GM11168 (cell line): Measurements from ENCODE around the gene NDUFA13.
"Not testable (repeated sequence)": the region's sequence is repeated elsewhere in the genome, so short reads cannot be mapped to it uniquely, and the experiment has no call there.

Source experiments
- in situ Hi-C: fragments of 300-500 bp; cut with MboI; formaldehyde crosslinking; loops from one replicate; pipeline ENCODE4 v1.12.0; 2022; ENCODE audit warnings: low sequenced_read_pairs; ENCODE audit not compliant: unreplicated experiment

The NDUFA13 gene

DNA sequence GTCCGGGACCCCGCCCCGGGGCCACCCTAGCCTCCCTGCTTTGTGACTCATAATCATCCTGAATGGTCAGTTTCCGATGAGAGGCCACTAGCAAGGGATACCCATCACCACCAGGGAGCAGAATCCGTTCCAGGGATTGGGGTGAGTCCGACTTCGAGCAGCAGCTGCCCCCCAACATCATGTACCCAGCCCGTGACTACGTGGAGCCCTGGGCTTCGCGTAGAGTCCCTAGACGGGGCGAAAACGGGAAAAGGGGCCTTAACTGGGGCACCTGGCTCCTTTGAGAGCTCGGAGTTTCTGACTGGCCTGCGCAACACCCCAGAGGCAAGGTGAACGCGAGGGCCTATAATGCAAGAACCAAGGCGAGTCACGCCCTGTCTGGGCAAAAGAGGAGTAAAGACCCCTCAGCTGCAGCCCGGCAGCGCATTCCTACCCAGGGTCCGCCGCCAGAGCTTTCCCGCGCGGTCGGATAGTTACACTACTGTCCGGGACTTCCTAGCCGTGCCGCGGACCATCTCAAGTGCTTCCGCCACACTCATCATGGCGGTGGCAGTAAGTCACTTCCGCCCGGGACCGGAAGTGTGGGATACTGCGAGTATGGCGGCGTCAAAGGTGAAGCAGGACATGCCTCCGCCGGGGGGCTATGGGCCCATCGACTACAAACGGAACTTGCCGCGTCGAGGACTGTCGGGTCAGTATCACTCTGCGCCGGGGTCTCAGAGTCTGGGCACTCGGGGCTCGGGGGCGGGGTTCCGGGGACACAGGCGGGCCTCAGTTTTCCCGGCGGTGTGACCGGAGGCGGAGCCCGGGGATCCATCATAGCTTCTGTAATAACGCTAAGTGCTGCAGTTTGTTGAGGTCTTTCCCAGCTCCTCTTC lies at the start of gene NDUFA13:
Gene NDUFA13 (plus strand): TSS at position 584 of the 878 bp plus-strand sequence. CDS start 14 bp downstream, at position 598.
- in situ Hi-C loops: no loop called here

GRCh38 chr19:19468424-19469050 lies 47.5 kb upstream of the NDUFA13 start:
- in situ Hi-C loops: no loop called here

DNA sequence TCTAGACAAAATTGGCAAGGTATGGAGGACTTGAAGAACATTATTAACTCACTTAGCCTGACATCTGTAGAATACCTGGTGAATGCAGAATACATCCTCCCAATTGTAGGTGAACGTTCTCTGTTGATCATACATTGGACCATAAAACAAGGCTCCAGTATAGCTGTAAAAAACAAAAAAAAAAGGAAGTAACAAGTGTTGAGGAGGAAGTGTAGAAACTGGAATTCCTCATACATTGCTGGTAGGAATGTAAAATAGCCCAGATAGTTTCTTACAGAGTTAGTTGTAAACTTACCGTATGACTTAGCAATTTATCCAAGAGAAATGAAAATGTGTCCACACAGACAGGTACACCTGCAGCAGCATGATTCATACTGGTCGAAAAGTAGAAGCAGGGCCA lies 45.4 kb upstream of the NDUFA13 start:
- in situ Hi-C loops: no loop called here

DNA sequence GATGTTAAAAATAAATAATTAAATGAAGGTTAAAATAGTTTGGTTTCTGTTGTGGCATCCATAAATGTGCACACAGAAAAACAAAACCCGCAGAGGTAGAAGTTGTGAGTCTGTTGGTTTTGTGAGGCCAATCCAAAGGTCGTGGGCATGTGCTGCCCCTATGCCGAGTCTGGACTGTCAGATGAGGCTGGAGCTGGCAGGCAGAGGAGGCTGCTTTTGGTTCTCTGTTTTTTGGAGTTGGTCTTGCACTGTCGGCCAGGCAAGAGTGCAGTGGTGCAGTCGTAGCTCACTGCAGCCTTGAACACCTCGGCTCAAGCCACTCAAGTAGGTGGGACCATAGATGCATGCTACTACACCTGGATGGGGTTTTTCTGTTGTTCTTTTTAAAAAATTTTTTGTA lies 44.3 kb upstream of the NDUFA13 start:
- in situ Hi-C loops: no loop called here

GRCh38 chr19:19472106-19472505 lies 43.9 kb upstream of the NDUFA13 start:
- in situ Hi-C loops: not testable (repeated sequence)

- in situ Hi-C loops: loop anchor here (5.0 kb wide), 1 partner anchor 58 kb away; no protein-coding TSS in a partner anchor
Measured at GRCh38 chr19:19475015-19475765, 40.8 kb upstream of the NDUFA13 start.

DNA sequence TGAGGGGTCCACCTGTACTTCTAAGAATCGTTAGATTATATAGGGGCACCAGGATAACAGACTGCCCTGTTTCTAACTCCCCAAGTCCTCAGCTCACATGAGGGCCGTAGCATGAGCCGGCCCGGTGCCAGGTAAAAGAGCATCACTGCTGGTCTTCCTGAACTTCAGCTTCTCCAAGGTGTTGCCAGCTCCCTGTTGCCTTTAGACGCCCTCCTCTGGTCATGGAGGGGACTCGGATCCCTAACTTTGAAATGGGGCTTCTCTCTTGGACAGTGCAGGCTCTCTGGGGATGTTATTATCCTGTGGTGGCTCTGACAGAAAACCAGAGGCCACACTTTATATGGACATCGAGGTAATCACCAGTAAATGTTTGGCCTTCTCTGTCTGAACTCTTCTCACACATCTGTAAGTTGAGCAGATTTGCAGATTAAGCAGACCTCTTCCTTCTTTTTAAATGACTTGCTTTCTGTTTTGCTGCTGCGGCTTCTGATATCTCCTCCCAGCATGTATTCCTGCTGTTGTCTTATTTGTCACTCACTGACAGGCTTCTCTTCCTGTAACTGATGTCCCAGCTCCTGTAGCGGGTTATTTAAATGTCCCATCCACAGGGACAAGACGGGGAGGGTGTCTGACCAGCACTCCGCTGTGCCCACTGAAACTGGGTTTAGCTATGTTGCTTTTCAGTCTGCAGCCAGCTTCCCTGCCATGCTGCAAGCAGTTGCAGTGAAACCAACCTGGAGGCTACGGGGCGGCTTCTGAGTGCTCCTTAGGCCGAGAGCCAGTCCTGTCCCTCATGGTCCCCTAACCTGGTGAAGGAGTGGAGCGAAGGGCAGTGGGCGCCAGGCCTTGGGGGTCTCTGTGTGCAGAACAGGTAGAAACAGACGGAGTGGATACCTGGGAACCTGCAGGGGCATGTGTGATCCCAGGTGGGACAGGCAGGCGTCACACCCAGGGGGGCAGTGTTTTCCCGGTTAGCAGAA lies 39.9 kb upstream of the NDUFA13 start:
- in situ Hi-C loops: loop anchor here (5.0 kb wide), 1 partner anchor 59 kb away; no protein-coding TSS in a partner anchor

GRCh38 chr19:19477705-19478383 lies 38.2 kb upstream of the NDUFA13 start:
- in situ Hi-C loops: loop anchor here (5.0 kb wide), 1 partner anchor 61 kb away; no protein-coding TSS in a partner anchor

DNA sequence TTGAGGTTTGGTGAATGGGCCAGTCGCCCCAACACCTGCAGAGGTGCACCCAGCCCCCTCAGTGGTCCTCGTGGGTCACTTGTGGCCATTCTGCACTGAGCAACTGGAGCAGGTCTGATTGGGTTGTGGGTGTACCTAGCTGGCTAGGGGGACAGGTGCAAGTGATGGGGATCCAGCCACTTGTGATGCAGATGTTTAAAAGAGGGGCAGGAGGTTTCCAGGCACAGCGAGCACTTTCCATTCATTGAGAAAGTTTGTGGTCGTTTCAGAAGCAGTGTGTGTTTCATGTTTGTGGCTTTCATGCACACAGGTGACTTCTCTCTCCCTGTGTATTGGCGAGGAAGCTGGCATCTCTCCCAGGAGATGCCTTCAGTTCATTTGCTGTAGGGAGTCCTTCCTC lies 35.3 kb upstream of the NDUFA13 start:
- in situ Hi-C loops: no loop called here

DNA sequence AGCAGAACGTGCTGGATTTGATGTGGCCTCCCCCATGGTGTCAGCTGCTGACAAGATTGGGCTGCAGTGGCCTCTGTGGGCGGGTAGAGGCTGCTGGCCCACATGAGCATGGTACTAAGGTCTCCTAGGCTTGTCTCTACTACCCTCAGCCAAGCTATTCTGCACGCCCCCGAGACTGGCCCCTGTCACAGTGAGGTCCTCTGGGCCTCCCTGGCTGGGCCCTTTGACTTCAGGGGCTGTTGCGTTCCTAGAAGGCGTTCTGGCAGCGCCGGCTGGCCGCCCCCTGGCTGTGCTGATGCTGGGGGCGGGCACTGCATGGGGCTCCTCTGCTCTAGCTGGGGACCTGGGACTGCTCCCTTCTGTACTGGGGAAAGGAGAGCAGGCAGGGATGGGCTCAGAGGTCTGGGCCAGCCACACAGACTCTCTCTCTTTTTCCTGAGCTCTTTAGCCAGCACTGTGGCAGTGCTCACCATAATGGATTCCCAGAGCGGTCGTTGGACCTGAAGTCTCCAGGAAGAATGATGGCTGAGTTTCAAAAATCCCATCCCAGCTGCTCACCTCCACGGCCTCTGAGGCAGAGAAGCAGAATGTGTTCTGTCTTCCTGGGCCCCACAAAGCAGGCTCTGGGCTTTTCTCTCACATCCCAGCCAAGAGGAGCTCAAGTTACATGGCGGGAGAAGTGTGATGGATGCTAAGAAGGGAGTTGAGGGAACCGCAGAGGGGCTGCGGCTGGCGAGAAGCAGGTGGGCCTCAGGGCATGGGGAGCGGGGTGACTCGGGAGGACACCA lies 33.0 kb upstream of the NDUFA13 start:
- in situ Hi-C loops: no loop called here

DNA sequence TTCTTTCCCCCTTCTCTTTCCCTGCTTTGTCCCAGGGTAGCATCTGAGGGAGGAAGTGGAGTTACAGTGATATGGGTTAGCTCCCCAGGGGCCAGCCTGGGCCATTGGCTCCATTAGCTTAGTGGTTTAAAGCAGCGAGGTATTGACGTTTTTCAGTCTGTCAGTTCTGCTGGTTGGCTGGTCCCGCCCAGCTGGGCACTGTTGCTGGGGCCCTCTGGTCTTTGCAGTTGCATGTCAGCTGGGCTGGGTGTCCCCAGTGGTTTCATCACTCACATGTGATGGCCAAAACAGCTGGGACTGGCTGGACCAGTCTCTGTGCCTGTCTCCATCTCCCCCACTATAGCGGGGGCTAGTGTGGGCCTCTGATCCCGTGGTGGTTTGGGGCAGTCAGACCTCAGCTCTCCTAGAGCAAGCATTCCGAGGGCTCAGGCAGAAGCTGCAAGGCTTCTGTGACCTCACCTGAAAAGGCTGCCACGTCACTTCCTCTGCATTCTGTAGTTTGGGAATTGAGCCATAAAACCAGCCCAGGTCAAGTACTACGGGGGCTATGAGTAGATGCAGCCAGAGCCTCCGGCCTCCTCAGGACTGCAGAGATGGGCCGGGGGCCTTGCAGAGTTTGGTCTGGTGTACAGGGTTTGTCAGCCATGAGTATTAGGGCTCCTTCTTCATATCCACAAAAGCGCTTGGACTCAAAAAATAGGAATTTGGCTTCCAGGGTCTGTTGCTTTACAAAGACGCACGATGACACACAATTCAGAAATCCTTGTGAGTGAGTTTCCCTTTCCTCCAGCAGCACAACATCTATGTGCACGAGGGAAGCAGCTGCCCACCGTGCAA lies 30.6 kb upstream of the NDUFA13 start:
- in situ Hi-C loops: no loop called here

- in situ Hi-C loops: no loop called here
Measured at GRCh38 chr19:19485998-19486290, 30.1 kb upstream of the NDUFA13 start.

DNA sequence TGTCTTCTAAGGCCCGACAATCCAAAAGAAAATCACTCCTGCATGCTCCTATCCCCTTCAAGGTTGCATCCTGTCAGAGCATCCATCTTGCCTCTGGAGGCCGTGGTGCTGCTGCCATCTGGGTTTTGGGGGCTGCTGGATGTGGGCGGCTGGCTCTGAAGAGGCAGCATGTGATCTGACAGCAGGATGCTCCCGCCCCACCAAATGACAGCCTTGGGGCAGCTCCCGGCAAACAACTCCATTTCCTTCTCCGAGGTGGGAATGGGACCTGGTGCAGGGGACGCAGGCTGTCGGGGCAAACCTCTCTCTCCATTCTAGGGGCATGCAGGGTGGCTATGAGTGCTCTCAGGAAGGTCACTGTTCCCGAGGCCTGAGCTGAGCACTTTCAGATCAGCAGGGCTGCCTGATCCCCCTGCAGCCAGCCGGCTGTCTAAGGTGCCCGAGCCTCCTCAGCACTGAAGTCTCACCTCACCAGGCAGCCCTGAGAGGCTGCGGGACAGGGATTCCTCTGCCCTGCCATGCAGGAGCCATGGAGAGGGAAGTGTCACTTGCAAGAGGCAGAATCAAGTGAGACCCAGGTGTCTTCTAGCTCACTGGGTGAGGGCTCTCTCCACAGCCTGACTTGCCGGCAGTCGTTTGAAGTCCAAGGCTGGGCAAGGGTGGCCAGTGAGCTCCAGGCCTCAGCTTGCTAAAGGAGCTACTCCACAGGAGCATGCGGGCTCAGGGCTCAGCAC lies 29.5 kb upstream of the NDUFA13 start:
- in situ Hi-C loops: no loop called here

GRCh38 chr19:19487077-19487949 lies 28.7 kb upstream of the NDUFA13 start:
- in situ Hi-C loops: no loop called here

DNA sequence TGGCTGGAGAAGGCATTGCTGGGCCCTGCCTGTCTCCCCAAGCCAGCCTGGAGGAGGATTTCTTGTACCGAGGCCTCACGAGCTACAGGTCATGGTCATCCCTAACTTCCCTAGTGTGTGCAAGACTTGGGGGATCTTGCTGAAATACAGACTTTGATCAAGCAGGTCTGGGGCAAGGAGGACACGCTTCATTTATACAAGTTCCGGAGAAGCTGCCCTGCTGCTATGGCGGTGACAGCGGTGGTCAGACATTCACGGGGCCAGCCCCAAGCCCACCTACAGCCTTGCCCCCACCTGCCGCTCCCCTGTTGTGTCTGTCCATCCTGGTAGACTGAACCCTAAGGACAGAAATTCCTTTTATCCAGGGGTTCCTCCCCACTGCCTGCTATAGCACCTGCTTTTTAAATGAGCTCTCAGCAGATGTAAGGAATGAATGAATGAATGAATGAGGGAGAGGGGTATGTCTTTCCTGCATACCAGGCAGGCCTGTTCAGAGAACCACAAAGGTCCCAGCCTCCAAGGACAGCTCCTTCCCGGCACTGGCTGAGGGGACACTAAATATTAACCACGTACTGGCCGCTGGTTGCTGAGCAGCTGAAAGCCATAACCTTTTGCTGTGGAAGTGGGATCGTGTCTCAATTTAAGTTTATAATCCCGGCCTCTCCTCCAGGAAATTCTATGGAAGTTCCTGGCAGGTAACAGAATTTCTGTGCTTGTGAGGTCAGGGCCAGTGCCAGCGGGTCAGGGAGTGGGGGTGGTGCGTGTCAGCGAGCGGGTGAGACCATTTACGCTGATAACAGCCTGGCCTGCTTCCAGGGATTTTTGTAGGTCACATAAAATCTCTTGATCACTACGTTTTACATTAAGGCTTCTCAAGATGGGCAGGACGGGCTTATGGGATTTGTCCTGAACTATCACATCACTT lies 27.8 kb upstream of the NDUFA13 start:
- in situ Hi-C loops: no loop called here
